ENCODE data around the gene POMP.

DNA sequence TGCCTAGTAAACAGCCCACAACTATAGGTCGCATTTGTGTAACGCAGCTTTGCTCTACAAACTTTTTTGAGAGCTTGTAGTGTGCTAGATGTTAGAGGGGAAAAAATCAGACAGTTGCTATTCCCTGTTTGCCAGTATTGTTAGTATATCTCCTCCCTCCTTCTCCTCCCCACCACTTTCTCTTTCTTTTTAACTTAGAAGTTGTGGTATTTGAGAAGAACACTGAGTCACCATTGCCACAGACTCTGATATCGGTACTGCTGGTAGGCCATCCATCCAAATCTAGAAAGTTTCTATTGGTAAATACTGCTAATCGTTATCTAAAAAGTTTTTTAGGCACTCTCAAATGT, 666 bp downstream of the POMP start:
- TF ChIP-seq CTCF (IDR thresholded peaks at IDR 0.05) (no peak), FOXJ3 (CRISPR knock-in tag; IDR thresholded peaks at IDR 0.05; ENCODE audit: borderline replicate concordance) (no peak), ESRRA (CRISPR knock-in tag; IDR thresholded peaks at IDR 0.05; ENCODE audit: borderline replicate concordance) (no peak), FOXP1 (CRISPR knock-in tag; IDR thresholded peaks at IDR 0.05; ENCODE audit: borderline replicate concordance) (no peak), SP1 (CRISPR knock-in tag; conservative IDR thresholded peaks at IDR 0.05) (no peak), ZNF138 (CRISPR knock-in tag; conservative IDR thresholded peaks at IDR 0.05) (no peak), NFE2L1 (CRISPR knock-in tag; IDR thresholded peaks at IDR 0.05) (no peak)
- TF ChIP-seq, protein P1, sequence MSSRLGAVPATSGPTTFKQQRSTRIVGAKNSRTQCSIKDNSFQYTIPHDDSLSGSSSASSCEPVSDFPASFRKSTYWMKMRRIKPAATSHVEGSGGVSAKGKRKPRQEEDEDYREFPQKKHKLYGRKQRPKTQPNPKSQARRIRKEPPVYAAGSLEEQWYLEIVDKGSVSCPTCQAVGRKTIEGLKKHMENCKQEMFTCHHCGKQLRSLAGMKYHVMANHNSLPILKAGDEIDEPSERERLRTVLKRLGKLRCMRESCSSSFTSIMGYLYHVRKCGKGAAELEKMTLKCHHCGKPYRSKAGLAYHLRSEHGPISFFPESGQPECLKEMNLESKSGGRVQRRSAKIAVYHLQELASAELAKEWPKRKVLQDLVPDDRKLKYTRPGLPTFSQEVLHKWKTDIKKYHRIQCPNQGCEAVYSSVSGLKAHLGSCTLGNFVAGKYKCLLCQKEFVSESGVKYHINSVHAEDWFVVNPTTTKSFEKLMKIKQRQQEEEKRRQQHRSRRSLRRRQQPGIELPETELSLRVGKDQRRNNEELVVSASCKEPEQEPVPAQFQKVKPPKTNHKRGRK (CRISPR knock-in tag; IDR thresholded peaks at IDR 0.05; ENCODE audit: borderline replicate concordance): no peak
